GM06990 (cell line): ENCODE data around the gene AMBP.

ENCODE experiments used
- DNase-seq: peaks from one replicate; pipeline ENCODE4 v3.0.0-alpha.2; 2011; ENCODE audit not compliant: insufficient read length; ENCODE audit errors: extremely low read depth
- H3K27me3 ChIP-seq: replicated peaks from 2 replicates; pipeline ENCODE4 v1.6.0; 2011; ENCODE audit warnings: low read length; ENCODE audit not compliant: control insufficient read depth, insufficient read depth
- H3K36me3 ChIP-seq: 2 replicates; pipeline ENCODE4 v1.5.1; 2011; ENCODE audit warnings: low read length; ENCODE audit not compliant: control insufficient read depth, insufficient read depth
- H3K4me3 ChIP-seq: replicated peaks from 2 replicates; pipeline ENCODE4 v1.5.1; 2011; ENCODE audit warnings: low read depth, mild to moderate bottlenecking, control low read depth, low read length
- TF ChIP-seq, protein P1 (sequence below): IDR thresholded peaks from 2 replicates; pipeline ENCODE4 v1.5.1; 2011; ENCODE audit warnings: low read length, control low read depth, mild to moderate bottlenecking, inconsistent platforms; ENCODE audit not compliant: insufficient read depth, poor library complexity, severe bottlenecking

The AMBP gene

DNA sequence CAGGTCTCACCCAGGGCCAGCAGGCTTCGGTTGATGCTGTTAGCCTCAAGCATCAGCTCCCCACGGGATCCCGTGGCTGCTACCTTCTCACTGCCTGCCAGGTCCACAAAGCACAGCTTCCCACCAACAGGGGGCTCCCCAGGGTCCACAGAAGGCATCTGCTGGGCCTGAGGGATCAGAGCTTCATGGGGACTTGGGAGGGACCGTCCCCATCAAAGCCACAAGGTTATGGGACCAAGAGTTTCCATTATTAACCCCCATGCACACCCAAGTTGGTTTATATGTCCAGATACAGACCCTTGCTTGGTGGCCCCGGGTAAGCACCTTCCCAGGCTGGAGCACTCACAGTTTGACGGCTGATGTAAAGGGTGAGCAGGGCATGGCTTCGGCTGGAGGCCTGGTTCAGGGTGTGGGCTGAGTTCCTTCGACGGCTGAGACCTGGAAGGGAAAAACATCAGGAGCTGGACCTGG is 18.0 kb upstream of the AMBP start:
- no peak for DNase-seq

DNA sequence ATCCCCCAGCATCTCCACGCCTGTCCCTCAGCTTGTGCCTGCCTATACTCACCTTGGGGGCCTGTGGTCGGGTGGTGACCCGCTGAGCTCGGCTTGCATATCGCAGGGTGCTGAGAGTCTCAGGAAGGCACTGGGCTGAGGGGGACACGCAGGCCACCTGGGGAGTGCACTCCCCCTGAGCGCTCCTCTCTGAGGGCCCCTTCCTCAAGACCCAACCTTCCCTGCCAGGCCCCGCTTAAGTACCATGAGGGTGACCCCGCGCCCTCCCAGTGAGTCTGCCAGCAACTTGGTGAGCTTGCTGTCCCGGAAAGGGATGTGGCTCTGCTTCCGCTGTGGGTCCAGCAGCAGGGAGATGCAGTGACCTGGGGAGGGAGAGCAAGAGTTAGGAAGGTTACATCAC is 16.9 kb upstream of the AMBP start:
- no peaks in the 10 kb centered on the region; the same call in 1 of the 2 replicates for H3K27me3 ChIP-seq
- no peak for DNase-seq
- TF ChIP-seq, protein P1, sequence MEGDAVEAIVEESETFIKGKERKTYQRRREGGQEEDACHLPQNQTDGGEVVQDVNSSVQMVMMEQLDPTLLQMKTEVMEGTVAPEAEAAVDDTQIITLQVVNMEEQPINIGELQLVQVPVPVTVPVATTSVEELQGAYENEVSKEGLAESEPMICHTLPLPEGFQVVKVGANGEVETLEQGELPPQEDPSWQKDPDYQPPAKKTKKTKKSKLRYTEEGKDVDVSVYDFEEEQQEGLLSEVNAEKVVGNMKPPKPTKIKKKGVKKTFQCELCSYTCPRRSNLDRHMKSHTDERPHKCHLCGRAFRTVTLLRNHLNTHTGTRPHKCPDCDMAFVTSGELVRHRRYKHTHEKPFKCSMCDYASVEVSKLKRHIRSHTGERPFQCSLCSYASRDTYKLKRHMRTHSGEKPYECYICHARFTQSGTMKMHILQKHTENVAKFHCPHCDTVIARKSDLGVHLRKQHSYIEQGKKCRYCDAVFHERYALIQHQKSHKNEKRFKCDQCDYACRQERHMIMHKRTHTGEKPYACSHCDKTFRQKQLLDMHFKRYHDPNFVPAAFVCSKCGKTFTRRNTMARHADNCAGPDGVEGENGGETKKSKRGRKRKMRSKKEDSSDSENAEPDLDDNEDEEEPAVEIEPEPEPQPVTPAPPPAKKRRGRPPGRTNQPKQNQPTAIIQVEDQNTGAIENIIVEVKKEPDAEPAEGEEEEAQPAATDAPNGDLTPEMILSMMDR = no peak
- H3K4me3 ChIP-seq = no peak overlapping the region
- H3K36me3 ChIP-seq = no peaks in the 10 kb centered on the region

More for the DNA sequence above, 18.0 kb upstream of the AMBP start:
- H3K36me3 ChIP-seq = no peaks in the 10 kb centered on the region
- TF ChIP-seq, protein P1 = peak; percentile 21
- H3K27me3 ChIP-seq = no peaks in the 10 kb centered on the region; the same call in 1 of the 2 replicates
- no peak overlapping the region for H3K4me3 ChIP-seq

DNA sequence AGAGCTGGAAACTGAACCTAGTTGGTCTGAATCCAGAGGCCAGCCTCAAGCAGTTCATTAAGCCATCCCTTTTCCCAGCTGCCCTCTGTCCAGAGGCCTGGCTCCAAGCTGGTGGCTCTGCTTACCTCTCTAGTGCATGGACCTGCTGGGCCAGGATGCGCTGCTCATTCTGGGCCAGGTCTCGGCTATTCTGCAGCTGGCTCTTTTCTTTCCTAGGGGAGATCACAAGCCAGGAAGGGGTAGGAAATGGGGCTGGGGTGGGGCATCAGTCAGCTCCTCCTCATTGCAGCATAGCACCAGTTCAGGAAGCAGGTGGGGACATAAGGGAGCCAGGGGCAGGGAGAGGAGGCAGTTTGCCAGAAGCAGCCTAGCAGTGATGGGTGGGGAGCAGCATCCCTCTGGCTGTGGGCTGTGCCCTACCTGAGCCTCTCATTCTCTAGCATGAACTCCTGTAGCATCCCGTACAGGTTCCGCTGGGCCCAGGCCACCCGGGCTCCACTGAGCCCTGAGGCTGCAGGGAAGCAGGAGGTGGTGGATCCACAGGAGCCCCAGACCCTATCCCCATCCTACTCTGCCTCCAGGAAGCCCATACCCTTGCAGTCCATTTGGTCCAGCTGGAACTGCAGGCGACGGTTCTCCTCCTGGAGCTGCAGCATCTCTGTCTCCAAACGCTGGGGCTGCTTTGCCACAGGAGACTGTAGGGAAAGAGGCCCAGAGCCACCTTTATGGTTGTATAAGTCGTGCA is 15.8 kb upstream of the AMBP start:
- H3K27me3 ChIP-seq = no peaks in the 10 kb centered on the region; the same call in 1 of the 2 replicates
- no peak overlapping the region for H3K4me3 ChIP-seq
- no peak for DNase-seq
- no peaks in the 10 kb centered on the region for H3K36me3 ChIP-seq
- TF ChIP-seq, protein P1 = no peak

DNA sequence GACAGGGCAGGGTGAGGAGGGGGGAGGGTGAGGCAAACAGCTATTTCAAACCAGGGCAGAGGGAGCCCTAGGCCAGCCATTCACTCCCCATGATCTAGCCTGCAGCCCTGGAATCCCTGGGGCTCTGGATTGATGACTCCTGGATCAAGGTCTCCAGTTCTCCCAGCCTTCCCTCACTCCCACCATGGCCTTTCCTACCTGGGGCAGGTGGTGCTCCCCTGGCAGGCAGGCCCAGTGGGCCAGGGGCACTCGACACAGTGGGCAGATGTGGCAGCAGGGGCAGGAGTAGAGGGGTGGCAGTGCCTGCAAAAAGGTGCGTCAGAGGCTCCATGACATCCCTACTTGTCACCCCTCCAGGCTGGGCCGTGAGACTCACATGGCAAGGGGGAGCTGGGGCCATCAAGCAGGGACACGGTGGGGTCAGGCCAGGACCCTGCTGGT is 15.0 kb upstream of the AMBP start:
- Histone ChIP-seq H3K36me3 (no peaks in the 10 kb centered on the region), H3K4me3 (no peak overlapping the region), H3K27me3 (no peaks in the 10 kb centered on the region; the same call in 1 of the 2 replicates)
- DNase-seq = no peak
- TF ChIP-seq, protein P1 = no peak

DNA sequence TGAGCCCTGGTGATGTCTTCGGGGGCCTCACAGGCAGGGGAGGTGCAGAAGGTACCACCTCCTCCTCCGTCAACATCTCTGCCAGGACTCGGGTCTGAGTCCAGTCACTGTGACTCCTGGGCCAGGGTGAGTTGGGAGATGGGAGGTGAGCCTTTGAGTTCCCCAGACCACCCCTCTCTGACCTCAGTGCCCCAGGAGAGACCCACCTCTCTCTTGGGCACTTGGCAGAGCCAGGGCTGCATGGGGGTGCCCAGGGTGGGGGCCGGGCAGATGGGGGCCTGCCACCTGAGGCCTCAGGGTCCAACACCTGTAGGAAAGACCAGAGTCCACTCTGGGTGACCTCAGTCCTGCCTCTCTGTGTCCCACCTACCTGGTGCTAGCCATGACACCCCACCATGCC is 14.2 kb upstream of the AMBP start:
- H3K36me3 ChIP-seq = no peaks in the 10 kb centered on the region
- H3K27me3 ChIP-seq = no peaks in the 10 kb centered on the region; the same call in 1 of the 2 replicates
- no peak for DNase-seq
- TF ChIP-seq, protein P1 = no peak
- no peak overlapping the region for H3K4me3 ChIP-seq
